ENCODE measurements around the gene USF1. TPM values are rescaled to one million over a fixed set of nuclear protein-coding genes. Genes with fewer than 3 reads are reported as not detected.

USF1 gene
- total and polyA plus RNA-seq, 2 experiments from 2014 or later = 23.8 to 74.8 TPM

DNA sequence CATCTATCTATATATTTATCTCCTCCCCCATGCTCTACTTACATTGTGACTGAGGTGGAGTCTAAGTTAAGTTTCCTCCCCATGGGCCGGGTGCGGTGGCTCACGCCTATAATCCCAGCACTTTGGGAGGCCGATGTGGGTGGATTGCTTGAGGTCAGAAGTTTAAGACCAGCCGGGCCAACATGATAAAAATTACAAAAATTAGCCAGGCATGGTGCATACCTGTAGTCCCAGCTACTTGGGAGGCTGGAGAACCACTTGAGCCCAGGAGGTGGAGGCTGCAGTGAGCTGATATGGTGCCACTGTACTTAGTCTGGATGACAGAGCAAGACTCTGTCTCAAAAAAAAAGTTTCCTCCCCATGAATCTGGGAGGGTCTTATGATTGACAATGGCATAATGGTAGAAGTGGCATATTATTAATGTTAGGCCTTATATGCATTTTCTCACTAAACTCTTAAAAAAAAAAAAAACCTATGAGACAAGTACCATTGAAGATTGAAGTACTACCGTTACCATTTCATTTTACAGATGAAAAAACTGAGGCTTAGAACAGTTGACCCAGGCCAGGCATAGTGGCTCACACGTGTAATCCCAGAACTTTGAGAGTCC, 36.1 kb downstream of the USF1 start (continued):
- TF ChIP-seq, protein P1, sequence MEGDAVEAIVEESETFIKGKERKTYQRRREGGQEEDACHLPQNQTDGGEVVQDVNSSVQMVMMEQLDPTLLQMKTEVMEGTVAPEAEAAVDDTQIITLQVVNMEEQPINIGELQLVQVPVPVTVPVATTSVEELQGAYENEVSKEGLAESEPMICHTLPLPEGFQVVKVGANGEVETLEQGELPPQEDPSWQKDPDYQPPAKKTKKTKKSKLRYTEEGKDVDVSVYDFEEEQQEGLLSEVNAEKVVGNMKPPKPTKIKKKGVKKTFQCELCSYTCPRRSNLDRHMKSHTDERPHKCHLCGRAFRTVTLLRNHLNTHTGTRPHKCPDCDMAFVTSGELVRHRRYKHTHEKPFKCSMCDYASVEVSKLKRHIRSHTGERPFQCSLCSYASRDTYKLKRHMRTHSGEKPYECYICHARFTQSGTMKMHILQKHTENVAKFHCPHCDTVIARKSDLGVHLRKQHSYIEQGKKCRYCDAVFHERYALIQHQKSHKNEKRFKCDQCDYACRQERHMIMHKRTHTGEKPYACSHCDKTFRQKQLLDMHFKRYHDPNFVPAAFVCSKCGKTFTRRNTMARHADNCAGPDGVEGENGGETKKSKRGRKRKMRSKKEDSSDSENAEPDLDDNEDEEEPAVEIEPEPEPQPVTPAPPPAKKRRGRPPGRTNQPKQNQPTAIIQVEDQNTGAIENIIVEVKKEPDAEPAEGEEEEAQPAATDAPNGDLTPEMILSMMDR (conservative IDR thresholded peaks at IDR 0.05; ENCODE audit: low read depth in 2 of 2) = no peak
- TF ChIP-seq POLR2AphosphoS5 (IDR thresholded peaks at IDR 0.05; ENCODE audit: low read depth) (no peak), EZH2phosphoT487 (IDR thresholded peaks at IDR 0.05; ENCODE audit: unreplicated experiment) (no peak), JUNB (IDR thresholded peaks at IDR 0.05; ENCODE audit: unreplicated experiment) (no peak)

DNA sequence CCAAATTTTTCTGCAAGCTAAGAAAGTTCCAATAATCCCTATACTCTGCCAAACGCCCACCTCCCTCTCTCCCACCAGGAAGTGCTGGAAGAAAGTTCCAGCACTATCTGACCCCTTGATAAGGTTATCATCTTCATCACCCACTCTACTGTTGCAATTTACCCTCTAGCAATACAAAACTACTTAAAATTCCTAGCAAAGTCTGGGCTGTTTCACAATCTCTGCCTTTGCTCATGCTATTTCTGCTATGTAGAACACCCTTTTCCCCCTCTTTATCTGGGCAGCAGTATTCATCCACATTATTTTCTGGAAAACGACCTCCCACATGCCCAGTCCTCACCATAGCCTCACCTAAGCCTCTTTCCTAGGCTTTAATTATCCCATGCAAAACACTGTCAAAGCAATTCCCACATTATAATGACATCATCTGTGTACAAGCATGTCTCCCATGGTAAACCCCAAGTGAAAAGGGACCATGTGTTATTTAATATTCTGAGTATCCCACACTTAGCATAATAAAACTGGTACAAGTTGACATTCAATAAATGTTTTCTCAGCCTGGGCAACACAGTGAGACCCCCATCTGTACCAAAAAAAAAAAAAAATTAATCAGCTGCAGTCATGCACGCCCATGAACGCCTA, 36.8 kb downstream of the USF1 start:
- DNase-seq (ENCODE audit: low spot score) (no peak), ATAC-seq (no peak)
- Mint-ChIP-seq H3K4me1 (peaks cover 34% of the 10 kb centered on the region), H3K27ac (no peak overlapping the region), H3K27me3 (ENCODE audit: insufficient read depth, low read depth, poor library complexity) (no peaks in the 10 kb centered on the region), H3K4me3 (no peak overlapping the region), H3K36me3 (ENCODE audit: low read depth) (peaks cover 26% of the 10 kb centered on the region), H3K9me3 (no peaks in the 10 kb centered on the region)
- Histone ChIP-seq H3K4me3 (no peak overlapping the region), H4K20me1 (replicated peaks; ENCODE audit: insufficient read depth) (peaks cover 78% of the 10 kb centered on the region), H3K9me2 (ENCODE audit: insufficient read depth) (no peaks in the 10 kb centered on the region), H3F3A (replicated peaks; ENCODE audit: low read depth) (peaks cover 5% of the 10 kb centered on the region), H3K36me3 (ENCODE audit: insufficient read depth) (no peaks in the 10 kb centered on the region; the same call in none of the 2 replicates), H3K4me1 (ENCODE audit: insufficient read depth) (peaks cover 27% of the 10 kb centered on the region), H3K27ac (ENCODE audit: low read depth) (peak overlapping the region; percentile 11; the same call in 1 of the 2 replicates), H2AFZ (no peak overlapping the region), H3K79me2 (replicated peaks; ENCODE audit: insufficient read depth) (peaks cover 99% of the 10 kb centered on the region), H3K27me3 (ENCODE audit: insufficient read depth) (no peaks in the 10 kb centered on the region), H3K4me2 (no peak overlapping the region)
- TF ChIP-seq, protein P2, sequence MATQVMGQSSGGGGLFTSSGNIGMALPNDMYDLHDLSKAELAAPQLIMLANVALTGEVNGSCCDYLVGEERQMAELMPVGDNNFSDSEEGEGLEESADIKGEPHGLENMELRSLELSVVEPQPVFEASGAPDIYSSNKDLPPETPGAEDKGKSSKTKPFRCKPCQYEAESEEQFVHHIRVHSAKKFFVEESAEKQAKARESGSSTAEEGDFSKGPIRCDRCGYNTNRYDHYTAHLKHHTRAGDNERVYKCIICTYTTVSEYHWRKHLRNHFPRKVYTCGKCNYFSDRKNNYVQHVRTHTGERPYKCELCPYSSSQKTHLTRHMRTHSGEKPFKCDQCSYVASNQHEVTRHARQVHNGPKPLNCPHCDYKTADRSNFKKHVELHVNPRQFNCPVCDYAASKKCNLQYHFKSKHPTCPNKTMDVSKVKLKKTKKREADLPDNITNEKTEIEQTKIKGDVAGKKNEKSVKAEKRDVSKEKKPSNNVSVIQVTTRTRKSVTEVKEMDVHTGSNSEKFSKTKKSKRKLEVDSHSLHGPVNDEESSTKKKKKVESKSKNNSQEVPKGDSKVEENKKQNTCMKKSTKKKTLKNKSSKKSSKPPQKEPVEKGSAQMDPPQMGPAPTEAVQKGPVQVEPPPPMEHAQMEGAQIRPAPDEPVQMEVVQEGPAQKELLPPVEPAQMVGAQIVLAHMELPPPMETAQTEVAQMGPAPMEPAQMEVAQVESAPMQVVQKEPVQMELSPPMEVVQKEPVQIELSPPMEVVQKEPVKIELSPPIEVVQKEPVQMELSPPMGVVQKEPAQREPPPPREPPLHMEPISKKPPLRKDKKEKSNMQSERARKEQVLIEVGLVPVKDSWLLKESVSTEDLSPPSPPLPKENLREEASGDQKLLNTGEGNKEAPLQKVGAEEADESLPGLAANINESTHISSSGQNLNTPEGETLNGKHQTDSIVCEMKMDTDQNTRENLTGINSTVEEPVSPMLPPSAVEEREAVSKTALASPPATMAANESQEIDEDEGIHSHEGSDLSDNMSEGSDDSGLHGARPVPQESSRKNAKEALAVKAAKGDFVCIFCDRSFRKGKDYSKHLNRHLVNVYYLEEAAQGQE (IDR thresholded peaks at IDR 0.05; ENCODE audit: unreplicated experiment) = no peak
- TF ChIP-seq, protein P1 (conservative IDR thresholded peaks at IDR 0.05; ENCODE audit: low read depth in 2 of 2) = no peak
- TF ChIP-seq POLR2AphosphoS5 (IDR thresholded peaks at IDR 0.05; ENCODE audit: low read depth) (no peak), CREB1 (CRISPR knock-in tag; IDR thresholded peaks at IDR 0.05; ENCODE audit: low read depth) (no peak), ZNF114 (CRISPR knock-in tag; IDR thresholded peaks at IDR 0.05) (no peak), STAT1 (IDR thresholded peaks at IDR 0.05; ENCODE audit: unreplicated experiment) (no peak), JUNB (IDR thresholded peaks at IDR 0.05; ENCODE audit: unreplicated experiment) (no peak), EZH2phosphoT487 (IDR thresholded peaks at IDR 0.05; ENCODE audit: unreplicated experiment) (no peak)
- TF ChIP-seq, protein P3, sequence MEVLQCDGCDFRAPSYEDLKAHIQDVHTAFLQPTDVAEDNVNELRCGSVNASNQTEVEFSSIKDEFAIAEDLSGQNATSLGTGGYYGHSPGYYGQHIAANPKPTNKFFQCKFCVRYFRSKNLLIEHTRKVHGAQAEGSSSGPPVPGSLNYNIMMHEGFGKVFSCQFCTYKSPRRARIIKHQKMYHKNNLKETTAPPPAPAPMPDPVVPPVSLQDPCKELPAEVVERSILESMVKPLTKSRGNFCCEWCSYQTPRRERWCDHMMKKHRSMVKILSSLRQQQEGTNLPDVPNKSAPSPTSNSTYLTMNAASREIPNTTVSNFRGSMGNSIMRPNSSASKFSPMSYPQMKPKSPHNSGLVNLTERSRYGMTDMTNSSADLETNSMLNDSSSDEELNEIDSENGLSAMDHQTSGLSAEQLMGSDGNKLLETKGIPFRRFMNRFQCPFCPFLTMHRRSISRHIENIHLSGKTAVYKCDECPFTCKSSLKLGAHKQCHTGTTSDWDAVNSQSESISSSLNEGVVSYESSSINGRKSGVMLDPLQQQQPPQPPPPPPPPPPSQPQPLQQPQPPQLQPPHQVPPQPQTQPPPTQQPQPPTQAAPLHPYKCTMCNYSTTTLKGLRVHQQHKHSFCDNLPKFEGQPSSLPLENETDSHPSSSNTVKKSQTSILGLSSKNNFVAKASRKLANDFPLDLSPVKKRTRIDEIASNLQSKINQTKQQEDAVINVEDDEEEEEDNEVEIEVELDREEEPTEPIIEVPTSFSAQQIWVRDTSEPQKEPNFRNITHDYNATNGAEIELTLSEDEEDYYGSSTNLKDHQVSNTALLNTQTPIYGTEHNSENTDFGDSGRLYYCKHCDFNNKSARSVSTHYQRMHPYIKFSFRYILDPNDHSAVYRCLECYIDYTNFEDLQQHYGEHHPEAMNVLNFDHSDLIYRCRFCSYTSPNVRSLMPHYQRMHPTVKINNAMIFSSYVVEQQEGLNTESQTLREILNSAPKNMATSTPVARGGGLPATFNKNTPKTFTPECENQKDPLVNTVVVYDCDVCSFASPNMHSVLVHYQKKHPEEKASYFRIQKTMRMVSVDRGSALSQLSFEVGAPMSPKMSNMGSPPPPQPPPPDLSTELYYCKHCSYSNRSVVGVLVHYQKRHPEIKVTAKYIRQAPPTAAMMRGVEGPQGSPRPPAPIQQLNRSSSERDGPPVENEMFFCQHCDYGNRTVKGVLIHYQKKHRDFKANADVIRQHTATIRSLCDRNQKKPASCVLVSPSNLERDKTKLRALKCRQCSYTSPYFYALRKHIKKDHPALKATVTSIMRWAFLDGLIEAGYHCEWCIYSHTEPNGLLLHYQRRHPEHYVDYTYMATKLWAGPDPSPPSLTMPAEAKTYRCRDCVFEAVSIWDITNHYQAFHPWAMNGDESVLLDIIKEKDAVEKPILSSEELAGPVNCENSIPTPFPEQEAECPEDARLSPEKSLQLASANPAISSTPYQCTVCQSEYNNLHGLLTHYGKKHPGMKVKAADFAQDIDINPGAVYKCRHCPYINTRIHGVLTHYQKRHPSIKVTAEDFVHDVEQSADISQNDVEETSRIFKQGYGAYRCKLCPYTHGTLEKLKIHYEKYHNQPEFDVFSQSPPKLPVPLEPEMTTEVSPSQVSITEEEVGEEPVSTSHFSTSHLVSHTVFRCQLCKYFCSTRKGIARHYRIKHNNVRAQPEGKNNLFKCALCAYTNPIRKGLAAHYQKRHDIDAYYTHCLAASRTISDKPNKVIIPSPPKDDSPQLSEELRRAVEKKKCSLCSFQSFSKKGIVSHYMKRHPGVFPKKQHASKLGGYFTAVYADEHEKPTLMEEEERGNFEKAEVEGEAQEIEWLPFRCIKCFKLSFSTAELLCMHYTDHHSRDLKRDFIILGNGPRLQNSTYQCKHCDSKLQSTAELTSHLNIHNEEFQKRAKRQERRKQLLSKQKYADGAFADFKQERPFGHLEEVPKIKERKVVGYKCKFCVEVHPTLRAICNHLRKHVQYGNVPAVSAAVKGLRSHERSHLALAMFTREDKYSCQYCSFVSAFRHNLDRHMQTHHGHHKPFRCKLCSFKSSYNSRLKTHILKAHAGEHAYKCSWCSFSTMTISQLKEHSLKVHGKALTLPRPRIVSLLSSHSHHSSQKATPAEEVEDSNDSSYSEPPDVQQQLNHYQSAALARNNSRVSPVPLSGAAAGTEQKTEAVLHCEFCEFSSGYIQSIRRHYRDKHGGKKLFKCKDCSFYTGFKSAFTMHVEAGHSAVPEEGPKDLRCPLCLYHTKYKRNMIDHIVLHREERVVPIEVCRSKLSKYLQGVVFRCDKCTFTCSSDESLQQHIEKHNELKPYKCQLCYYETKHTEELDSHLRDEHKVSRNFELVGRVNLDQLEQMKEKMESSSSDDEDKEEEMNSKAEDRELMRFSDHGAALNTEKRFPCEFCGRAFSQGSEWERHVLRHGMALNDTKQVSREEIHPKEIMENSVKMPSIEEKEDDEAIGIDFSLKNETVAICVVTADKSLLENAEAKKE (CRISPR knock-in tag; IDR thresholded peaks at IDR 0.05) = no peak

Data from GM23338 (cell line).